DMS153 treated with DMSO at 0.1 percent for 48 hours (cell line): ENCODE results near the gene ST8SIA1.

Experiments
- DNase-seq: peaks from one replicate; lab custom pipeline; 2025; ENCODE audit not compliant: unreplicated experiment; lab: John Stamatoyannopoulos, UW

ST8SIA1 gene

DNA sequence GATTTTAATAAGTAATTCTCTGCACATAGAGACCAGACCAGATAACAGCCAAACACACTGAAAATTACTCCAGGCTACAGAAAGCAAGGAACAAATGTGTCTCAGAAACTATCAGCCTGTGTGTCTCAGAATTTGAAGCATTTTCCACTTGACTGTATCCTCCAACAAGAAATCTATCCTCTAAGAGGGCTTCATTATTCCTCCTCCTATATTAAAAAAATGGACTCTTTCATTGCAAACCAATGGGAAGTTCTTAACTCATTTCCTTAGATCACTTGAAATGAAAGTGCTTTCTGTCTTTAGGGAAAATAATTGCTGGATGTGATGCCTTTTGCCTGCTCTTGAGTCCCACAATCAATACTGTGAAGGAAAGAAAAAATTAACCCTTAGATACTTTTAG is 2.3 kb downstream of the ST8SIA1 start:
- no peak for DNase-seq

DNA sequence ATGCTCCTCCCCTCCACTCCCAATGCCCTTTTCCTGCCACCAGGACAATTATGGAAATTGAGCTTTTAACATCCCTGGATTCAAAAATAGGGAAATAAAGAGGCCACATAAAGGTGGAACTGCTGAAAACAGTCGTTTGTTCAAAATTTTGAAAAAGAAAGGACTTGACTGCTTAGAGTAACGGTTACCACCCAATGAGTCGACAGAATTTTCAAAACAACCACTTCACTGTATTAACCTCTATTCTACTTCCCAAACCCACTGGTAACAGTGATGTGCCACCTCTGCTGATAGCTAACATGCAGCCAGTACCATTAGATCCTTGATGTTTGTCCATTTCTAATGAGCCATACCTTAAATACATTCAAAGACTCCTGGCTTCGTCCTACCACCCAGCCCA is 4.9 kb downstream of the ST8SIA1 start:
- DNase-seq: no peak

DNA sequence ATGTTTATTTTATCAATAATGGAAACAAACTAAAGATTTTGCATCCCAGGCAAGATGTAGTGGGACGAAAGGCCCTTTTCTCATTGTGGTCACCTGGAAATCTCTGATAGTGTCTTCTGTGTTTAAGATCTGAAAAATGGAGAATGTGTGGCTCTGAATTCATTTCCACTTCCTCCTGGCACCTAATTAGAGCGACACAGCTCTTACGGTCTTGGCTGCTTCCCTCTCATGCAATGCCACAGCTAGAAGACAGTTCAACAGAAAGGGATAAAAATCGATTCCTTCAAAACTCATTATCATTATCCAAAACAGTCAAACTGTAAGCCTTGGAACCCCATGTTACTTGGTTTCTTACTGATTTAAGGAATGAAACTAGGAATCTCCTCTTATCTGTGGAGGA is 9.3 kb downstream of the ST8SIA1 start:
- no peak for DNase-seq

DNA sequence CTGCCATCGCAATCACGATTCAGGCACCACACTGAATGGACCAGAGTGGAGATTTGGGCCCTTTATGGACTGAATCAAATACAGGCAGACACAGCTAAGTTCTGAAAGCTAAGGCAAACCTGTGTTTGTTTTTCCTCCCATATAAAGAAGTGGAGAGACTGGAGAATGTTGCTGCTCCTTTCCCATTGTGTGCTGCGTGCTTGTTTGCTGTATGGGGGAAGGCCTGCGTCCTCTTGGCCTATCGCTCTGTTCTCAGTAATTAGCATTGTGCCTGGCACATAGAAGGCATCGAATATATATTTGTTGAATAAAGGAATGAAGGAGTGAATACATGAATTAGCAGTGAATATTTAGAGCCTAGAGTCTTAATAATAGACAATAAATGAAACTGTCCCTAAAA is 12.4 kb downstream of the ST8SIA1 start:
- DNase-seq: no peak

DNA sequence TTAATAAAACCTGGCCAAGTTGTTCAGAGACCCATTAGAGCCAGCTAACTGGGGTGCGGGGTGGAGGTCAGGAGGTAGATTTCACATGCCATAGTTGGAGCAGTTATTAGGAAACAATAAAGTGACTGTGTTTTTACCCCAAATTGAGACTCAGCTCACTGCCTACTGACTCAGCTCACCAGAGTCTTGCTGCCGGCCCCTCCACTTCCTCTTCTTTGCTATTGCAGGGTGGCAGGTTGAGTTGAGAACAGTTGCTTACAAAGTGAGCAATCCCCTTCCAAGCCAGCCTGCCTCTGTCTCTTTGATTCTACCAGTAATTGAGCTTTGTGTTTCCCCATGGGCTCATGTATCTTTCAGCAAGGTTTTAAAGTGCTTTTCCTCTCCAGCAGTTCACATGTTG is 12.9 kb downstream of the ST8SIA1 start:
- DNase-seq: no peak

DNA sequence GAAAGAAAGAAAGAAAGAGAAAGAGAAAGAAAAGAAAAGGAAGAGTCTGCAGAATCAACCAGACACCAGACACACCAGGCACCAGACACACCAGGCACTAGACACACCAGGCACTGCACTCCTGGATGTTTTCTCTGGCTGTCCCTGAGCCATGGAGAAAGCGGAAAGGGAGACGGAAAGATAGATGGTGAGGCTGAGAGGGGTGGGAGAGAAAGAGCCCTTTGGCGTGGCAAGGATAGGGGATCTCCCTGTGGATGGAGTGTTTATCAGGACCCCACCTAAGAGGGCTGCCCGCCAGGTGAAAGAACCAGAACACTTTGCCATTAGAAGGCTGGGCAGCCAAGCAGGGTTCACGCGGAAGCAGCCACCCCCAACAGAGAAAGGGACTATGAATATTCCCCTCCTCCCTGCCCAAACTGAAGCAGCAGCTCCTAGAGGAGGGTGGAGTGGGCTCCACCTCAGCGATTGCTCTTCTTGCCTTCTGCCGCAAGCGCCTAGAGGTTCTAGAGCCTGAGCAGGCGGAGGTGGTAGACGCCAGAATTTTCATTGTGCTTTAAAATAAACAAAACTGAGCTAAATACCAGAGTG is 13.4 kb downstream of the ST8SIA1 start:
- DNase-seq: no peak

DNA sequence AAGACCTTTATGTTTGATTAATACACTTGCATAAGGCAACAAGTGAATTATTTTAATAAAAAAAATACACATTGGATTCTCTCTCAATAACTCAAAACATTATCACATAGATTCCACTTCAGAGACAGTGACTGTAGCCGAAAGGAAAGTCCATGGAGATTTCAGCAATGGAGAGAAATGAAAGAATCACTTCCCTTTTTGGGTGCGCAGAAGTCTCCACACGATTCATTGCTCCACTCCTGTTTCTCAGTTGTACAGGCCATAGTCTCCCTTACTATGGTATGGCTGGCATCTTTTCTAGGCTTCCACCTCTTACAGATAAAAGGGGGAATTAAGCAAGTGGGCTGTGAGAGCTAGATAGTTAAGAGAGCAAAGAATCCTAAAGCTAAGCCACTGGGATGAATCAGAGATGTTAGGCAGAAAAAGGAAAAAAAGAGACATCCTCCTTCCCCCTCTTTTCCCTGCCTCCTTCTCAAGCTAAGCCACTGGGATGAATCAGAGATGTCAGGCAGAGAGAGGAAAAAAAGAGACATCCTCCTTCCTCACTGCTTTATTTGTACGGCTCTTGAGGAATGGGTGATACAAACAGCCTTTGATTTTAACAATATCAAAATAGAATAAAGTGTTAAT is 16.3 kb downstream of the ST8SIA1 start:
- DNase-seq: no peak

DNA sequence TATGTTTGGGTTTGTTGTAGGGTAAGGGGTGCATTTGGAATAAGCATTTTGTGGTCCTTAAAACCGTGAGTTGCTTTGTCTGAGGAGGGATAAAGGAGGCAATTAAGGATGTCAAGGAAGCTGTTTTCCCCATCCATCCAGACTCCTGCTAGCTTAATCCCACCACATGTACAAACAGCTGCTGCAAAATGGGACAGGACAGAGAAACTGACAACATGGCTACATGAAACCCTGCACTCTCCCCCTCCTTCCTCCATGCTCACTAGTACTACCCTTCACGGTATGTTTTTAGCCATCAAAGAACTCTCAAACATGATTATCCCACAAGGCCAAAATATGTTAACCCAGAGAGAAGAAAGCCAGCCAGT is 20.6 kb downstream of the ST8SIA1 start:
- DNase-seq: no peak

DNA sequence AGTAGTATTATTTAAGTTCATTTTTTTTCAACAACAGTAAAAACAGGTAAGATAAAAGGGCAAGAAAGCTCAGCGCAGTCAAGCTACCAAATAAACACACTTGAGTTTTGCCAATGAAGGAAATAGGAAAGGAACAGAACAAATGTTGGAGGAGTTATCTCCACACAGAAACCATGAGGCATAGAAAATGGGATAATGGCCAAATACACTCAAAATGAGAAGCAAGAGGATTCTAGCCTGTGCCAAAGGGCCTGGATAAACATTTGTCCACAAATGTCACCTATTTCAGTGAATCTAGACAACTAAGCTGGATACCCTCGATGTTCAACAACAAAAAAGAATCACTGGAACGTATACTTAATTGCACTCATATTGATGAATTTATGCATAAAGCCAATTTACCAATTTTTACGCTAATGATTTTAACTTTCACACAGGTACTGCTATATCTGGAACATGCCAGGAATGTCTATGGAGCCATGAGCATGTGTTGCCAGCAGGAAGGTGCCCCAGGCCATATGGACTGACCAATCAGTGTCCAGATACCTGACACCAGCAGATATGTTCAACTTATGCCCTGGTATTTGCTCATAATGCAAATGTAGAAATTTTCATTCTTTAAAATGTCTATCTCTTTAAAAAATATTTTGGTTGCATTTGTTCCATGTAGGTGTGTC is 21.1 kb downstream of the ST8SIA1 start:
- no peak for DNase-seq

DNA sequence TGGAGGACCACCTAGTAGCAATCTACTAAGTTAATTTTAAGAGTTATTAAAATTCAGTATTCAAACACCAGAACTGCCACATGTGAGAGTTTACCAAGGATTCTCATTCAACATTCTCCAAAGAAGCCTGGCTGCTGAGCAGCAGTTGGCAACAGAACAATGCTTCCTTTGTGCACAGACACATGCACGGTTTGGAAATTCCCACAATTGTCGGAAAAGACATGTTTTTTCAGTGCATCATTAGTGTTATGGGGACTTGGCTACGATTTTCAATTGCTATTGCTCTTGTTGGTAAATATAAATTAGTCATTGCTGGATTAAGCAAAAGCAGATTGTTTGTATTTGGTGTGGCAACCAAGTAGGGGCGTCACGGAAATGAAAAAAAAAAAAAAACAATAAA is 22.2 kb downstream of the ST8SIA1 start:
- no peak for DNase-seq

DNA sequence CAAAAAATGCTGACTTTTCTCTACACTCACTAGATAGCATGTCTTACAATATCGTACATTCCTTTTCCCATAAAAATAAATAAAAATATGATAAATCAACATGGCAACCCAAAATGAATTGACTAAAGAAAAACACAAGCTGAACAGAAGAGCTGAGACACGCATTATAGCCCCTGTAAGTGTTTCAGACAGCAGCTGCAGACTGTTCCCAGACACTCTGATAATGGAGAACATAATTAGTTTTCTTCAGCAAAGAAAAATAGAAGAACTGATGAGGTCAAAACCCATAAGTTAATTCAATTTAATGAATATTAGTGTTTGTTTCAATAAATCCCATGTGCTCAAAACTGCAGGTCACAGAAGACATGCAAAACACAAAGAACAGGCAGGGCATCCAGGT is 23.8 kb downstream of the ST8SIA1 start:
- DNase-seq: no peak

DNA sequence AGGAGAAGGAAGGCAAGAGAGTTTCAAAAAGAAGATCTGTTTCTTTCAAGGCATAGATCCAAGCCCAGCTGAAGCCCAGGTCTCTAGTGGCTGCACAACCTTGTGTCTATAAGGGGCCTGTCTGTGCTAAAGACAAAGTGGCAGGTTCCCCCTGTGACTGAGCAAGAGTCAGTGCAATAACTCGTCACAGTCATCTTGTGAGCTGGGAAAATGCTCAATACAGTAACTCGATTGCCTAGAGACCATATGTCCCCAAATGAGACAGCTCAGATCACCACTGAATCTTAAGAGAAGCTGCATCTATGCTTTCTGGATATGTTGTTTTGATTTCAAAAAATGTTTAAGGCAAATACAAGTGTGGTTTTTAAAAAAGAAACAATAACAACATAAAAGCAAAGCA is 24.2 kb downstream of the ST8SIA1 start:
- no peak for DNase-seq

DNA sequence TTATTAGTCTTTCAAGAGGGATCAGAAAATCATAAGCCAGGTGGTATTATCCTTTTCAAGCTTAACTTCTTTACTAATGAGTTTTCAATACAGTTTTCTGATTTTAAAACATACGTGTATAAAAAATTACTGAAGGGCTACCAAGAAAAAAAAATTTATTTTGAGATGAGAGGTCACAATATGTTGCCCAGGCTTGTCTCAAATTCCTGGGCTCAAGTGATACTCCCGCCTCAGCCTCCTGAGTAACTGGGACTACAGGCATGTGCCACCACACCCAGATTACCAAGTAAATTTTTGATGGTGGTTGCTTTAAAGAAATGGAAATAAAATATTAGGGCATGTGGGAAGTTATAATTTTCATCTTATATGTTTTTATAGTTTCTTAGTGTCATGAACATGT is 26.7 kb downstream of the ST8SIA1 start:
- DNase-seq: no peak

DNA sequence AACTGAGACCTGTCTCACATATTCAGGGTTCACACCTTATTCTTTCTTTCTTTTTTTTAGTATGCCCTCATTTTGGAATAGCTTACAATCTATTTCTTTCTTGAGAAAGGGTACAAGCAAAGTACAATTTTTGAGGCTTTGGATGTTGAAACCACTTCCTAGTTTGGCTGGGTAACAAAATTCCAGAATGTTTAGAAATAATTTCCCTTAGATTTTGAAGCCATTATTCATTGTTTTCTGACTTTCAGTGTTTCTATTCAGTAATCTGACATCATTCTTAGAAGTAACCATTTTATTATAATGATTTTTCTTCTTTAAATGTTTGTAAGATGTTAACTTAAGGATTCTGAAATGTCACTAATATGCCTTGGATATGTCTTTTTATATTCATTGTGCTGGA is 28.2 kb downstream of the ST8SIA1 start:
- no peak for DNase-seq

DNA sequence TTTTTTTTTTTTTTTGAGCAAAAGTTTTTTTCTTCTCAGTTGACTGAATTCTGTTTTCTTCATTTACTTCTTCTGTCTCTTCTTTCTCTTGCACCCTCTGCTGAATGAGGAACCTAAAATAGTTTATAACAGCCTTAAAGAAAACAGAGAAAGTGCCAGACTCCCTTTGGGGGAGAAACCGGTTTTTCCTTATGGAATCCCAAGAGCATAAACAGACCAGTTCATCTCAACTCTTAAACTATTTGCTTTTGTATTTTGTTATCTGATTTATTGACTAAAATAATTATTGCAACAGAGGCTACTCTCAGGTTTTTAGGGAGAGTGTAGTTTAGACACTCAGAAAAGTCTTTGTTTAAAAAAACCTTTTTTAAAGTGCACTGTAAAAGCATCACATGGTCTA is 30.2 kb downstream of the ST8SIA1 start:
- no peak for DNase-seq

DNA sequence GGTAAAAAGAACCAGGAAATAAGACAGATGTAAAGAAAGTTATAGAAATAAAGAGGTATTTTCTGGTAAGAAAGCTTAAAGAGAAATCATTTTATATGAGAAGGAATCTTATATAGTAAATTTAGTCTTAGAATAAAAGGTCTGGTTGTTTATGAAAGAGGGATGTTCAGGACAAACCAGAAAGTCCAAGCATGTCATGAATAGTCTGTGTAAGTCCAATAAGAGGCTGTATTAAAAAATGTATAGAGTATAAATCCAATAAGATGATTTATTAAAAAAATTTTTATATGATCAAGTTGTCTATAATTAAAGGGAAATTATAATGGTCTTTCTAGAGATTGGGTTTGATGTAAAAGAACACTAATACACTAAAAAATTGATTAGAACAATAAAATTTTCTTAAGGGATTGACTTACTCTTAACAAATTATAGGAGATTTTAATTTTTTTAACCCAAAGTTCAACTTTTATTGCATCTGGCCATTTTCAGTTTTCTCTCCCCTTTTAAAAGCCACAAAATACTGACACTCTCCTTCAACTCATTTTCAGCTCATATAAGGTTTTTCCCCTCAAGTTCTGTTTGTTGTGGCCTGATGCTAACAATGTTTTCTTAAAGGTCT is 35.1 kb downstream of the ST8SIA1 start:
- no peak for DNase-seq

DNA sequence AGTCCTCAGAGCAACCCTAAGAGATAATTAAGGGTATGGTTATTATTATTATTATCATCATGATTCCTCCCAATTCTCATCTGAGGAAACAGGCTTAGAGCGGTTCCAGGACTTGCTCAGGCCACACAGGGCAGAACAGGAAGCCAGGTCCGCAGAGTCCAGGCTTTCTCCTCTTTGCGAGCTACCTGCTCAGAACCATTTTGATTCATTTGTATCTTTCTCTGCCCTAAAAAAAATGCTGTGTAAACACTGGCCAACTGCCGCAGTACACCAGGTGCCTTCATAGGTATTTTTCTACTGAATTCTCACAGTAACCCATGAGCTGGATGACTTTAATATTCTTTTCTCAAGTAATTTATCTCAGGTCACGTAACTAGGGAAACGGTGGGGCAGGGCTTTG is 45.3 kb downstream of the ST8SIA1 start:
- DNase-seq: no peak

DNA sequence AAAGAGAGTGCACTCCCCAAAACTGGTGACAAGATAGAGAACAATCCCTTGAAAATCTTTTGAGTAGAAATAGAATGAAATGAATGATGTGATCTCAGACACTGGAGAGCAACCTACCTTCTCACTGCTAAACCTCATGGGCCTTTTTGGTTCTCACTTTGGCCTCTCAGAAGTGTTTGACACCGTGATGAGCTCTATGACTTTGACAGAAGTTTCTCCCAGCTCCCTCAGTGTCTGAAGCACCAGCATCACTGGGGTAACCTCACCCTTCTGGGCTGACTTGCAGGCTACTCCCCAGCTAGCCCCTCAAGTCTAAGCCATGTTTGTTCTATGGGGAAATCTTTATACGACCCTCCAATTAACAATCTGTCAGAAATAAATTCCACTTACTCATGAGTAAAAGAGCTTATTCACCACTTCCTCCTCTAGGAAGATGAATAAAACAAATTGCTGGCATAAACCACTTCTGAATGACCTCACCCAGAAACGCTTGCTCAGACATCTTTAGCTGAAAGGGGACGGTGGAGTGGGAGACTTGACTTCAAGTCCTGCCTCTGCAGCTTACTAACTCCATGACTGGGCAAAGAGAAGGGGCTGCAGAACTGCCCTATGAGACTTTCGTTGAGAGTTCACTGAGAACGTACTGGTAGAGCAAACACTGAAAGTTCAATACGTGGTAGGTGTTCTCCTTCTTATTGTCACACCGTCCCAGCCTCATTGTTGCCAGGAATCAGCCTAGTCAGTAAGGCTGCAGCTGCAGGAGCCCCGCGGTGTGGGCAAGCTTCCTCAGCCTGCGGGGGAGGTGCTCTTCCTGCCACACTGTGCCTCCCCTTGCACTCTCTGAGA is 46.5 kb downstream of the ST8SIA1 start:
- DNase-seq: no peak

DNA sequence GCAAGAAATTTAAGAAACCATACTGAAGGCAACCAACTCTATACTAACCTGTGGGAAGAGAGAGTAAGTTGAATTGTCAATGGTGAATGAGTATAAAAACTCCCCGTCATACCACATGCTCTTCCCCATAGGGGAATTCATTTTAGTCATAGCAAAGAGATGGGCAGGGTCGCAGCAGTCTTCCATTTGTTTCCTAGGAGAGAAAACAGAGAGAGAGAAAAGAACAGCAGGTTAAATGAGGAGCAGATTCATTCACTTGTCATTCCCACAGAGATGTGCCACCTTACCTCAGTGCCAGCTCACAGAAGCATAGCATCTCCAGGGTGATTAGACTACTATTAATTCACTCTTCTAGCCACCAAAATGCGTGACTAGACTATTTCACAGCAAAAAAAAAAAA is 47.4 kb downstream of the ST8SIA1 start:
- no peak for DNase-seq

DNA sequence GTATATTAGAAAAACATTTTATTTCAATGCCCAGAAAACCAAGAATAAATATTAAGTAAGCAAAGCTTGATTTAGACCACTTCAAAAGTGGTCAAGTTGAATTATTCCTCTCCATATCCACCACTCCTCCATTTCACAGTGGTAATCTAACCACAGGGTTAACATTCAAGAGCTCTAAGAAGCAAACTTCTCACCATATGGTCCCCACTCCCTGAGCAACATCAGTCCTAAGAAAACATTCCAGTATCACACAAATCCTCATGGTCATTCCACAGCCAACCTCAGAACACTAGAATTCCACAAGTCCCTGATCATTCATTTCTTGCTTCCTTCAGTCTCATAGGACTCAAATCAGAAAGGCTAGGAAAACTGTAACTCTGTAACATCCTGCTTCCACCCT is 47.9 kb downstream of the ST8SIA1 start:
- no peak for DNase-seq

DNA sequence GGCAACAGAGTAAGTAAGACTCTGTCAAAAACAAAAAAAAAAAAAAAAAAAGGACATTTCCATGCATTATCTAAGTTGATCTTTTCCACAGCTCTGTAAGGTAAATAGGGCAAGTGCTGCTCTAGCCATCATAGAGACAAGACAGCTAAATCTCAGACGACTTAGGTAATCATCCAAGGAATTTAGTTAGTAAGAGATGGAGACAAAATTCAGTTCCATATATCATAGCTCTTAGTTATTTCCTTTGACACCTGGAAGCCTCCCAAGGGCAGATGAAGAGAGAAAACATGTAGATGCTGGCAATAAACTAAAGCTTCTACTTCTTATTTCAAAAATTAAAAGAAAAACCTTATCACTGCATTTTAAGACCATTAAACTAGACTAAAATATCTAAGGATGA is 48.7 kb downstream of the ST8SIA1 start:
- DNase-seq: no peak

DNA sequence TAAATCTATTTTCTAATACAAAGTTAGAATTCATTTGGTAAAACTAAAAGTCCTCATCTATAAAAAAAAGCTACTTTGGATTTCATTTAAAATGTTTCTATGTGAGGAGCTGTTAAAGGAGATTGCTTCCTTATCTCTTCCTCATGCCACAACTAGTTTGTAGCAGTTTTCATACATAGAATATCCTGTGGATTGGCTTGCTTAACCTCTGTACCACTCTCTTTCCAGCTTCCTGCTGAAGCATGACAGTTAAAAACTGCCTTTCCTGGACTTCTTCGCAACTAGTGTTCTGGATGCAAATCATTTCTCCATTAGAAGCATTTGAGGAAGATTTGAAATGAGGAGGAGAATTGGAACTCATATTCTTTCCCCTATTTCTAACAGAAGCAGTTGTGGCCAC is 49.6 kb downstream of the ST8SIA1 start:
- DNase-seq: no peak
